ENCODE data around the gene DNAH7.

DNAH7 gene

DNA sequence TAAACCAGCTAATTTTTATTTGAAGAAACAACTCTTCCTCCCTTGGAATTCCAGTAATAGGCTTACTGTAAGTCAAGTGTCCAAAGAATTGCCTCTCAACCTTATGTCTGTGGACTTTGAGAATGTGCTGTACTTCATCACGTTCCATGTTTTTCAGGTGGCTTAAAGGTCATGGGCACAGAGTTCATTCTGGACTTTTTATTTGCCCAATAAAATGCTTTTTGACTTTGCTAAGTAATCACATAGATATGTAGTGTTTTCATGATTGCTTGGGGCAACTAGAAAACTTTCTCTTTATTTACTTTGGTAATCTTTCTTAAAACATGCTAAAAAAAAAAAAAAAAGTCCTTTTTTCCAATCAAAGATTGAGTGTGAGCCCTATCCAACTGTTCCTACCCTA, 10.4 kb upstream of the DNAH7 start:
- DNase-seq (ENCODE audit: low read depth in 2 of 2, low spot score in 1 of 2): no peak

- DNase-seq (ENCODE audit: low read depth in 2 of 2, low spot score in 1 of 2): no peak
These were observed 9.2 kb upstream of the DNAH7 start for GRCh38 chr2:196077821-196078220.

DNA sequence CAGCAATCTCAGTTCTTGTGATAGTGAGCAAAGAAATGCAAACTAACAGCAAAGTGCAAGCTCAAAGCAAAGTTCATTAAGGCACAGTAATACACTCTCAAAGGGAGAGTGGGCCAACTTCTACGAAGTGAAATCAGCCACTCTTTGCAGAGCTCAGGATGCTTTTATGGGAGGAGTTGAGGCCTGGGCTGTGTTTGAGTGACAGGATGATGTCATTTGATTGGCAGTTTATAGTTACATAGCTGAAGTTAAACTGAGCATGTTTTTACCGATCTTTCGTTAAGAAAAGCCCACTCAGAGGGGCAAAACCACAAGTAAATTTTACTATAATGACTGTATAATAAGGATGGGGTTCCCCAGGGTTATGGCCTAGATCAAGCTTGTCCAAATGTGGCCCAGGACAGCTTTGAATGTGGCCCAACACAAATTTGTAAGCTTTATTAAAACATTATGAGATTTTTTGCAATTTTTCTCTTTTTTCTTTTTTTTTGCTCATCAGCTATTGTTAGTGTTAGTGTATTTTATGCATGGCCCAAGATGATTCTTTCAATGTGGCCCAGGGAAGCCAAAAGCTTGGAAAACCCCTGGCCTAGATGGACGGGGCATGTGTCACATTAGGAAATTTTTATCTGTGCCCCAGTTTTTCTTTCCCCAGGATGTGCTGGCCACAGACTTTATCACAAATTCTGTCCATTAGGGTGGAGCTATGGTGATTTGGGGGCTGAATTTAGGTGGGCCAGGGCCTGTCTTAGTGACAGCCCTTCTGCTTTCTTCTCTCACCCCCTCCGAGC, 8.3 kb upstream of the DNAH7 start:
- DNase-seq (ENCODE audit: low read depth in 2 of 2, low spot score in 1 of 2): no peak

- no peak for DNase-seq (ENCODE audit: low read depth in 2 of 2, low spot score in 1 of 2)
These were observed 6.6 kb upstream of the DNAH7 start for GRCh38 chr2:196075196-196075595.

GRCh38 chr2:196074631-196075030, 6.0 kb upstream of the DNAH7 start:
- DNase-seq (ENCODE audit: low read depth in 2 of 2, low spot score in 1 of 2): no peak

- DNase-seq (ENCODE audit: low read depth in 2 of 2, low spot score in 1 of 2): no peak
These were observed 4.9 kb upstream of the DNAH7 start for GRCh38 chr2:196073521-196073920.

GRCh38 chr2:196067088-196067382, 1.6 kb downstream of the DNAH7 start:
- DNase-seq (ENCODE audit: low read depth in 2 of 2, low spot score in 1 of 2): no peak

- no peak for DNase-seq (ENCODE audit: low read depth in 2 of 2, low spot score in 1 of 2)
These were observed 2.1 kb downstream of the DNAH7 start for GRCh38 chr2:196066291-196067087.

DNA sequence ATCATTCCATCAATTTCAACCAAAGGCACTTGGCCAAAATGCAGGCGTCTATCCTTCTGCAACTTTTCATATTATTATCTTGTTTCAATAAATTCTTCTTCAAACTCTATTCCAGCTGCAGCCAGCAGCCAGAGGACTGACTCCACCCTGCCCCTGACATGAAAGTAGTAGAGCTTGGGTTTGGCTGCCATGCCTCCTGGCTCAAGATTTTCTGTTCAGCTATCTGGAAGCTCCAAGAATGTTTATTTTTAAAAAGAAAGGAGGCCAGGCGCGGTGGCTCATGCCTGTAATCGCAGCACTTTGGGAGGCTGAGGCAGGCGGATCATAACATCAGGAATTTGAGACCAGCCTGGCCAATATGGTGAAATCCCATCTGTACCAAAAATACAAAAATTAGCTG, 4.9 kb downstream of the DNAH7 start:
- no peak for DNase-seq (ENCODE audit: low read depth in 2 of 2, low spot score in 1 of 2)

- no peak for DNase-seq (ENCODE audit: low read depth in 2 of 2, low spot score in 1 of 2)
These were observed 9.1 kb downstream of the DNAH7 start for GRCh38 chr2:196059491-196059960.

DNA sequence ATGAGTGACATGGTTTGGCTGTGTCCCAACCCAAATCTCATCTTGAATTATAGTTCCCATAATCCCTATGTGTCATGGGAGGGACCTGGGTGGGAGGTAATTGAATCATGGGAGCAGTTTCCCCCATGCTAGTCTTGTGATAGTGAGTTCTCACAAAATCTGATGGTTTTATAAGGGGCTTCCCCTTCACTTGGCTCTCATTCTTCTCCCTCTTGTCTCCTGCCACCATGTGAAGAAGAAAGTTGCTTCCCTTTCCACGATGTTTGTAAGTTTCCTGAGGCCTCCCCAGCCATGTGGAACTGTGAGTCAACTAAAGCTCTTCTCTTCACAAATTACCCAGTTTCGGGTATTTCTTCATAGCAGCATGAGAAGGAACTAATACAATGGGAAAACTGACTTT, 14.0 kb downstream of the DNAH7 start:
- DNase-seq (ENCODE audit: low read depth in 2 of 2, low spot score in 1 of 2): no peak

GRCh38 chr2:196046123-196046917, 22.3 kb downstream of the DNAH7 start:
- no peak for DNase-seq (ENCODE audit: low read depth in 2 of 2, low spot score in 1 of 2)

GRCh38 chr2:196041786-196042185, 26.9 kb downstream of the DNAH7 start:
- no peak for DNase-seq (ENCODE audit: low read depth in 2 of 2, low spot score in 1 of 2)

DNA sequence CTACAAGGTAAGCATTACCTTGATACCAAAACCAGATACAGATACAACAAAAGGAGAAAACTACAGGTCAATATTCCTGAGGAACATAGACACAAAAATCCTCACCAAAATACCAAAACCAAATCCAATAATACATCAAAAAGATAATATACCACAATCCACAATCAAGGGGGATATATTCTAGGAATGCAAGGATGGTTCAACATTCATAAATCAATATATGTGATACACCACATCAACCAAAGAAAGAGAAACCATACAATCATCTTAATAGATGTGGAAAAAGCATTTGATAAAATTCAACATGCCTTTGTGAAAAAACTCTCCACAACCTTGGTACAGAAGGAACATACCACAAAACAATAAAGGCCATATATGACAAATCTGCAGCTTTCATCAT, 28.4 kb downstream of the DNAH7 start:
- no peak for DNase-seq (ENCODE audit: low read depth in 2 of 2, low spot score in 1 of 2)

- DNase-seq (ENCODE audit: low read depth in 2 of 2, low spot score in 1 of 2): no peak
These were observed 32.2 kb downstream of the DNAH7 start for GRCh38 chr2:196036442-196036841.

GRCh38 chr2:196018037-196018436, 50.6 kb downstream of the DNAH7 start:
- DNase-seq (ENCODE audit: low read depth in 2 of 2, low spot score in 1 of 2): no peak

DNA sequence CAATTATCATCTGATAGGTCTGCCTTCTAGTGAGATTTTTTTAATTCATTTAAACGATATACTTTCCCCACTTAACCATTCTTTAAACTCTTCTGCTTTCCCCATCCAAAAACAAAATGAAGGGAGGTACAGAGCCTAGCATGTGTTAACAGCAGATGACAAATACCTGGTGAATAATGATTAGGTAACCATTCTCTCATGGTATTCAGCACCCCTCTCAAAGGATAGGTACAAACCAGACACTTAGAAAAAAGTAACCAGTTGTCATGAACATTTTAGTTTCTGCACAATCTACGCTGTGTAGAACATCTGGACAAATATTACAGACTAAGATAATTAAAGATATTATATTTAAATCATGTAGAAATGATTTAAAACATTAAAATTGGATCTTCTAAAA, 56.3 kb downstream of the DNAH7 start:
- no peak for DNase-seq (ENCODE audit: low read depth in 2 of 2, low spot score in 1 of 2)

- DNase-seq (ENCODE audit: low read depth in 2 of 2, low spot score in 1 of 2): no peak
These were observed 68.1 kb downstream of the DNAH7 start for GRCh38 chr2:196000551-196000950.

DNA sequence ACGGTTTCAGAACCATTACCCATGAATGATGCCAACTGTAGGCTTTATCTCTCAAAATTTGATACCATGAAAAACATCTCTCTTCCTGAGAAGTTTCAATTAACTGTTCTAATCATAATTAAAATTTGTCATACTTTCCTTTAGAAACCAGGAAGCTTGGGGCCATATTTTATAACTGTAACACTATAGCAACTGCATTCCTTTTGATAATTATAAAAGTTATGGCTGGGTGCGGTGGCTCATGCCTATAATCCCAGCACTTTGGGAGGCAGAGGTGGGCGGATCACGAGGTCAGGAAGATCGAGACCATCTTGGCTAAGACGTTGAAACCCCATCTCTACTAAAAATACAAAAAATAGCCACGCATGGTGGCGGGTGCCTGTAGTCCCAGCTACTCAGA, 70.6 kb downstream of the DNAH7 start:
- DNase-seq (ENCODE audit: low read depth in 2 of 2, low spot score in 1 of 2): no peak

DNA sequence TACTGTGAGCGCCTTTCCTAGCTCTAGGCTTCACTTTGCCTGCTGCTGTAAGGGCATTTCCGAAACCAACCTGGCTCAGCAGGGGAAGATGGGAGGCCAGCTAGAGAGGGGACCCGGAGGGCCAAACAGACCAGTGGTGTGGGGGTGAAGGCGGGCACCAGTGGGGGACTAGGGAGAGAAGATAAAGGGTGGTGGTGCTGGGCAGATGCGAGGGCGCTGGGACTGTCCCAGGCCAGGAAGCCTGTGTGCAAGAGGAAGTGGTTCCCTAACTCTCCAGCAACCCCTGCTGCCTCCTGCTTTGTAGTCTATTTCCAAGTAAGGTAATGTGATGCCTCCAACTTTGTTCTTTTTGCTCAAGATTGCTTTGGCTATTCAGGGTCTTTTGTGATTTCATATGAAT, 73.1 kb downstream of the DNAH7 start:
- no peak for DNase-seq (ENCODE audit: low read depth in 2 of 2, low spot score in 1 of 2)

- no peak for DNase-seq (ENCODE audit: low read depth in 2 of 2, low spot score in 1 of 2)
These were observed 75.0 kb downstream of the DNAH7 start for GRCh38 chr2:195993623-195994022.

DNA sequence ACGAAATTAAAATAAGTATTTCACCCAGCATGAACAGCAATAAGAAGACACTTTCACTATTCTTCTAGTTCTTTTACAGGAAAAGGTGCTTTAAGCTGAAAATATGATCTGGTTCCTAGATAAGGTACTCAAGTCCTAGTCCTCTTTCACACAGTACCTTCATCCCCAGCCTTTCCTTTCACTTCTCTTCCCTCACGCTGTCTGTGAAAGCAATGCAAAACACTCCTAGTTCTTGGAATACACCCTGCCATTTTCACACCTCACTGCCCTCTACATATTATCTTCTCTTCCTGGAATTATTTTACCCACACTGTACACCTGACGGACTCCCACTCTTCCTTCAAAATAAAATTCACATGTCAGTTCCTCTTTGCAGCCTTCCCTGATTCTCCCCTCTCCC, 82.9 kb downstream of the DNAH7 start:
- DNase-seq (ENCODE audit: low read depth in 2 of 2, low spot score in 1 of 2): no peak

All from stimulated activated CD8-positive, alpha-beta memory T cell treated with anti-CD3 and anti-CD28 coated beads, Interleukin-4, amount 100 ng/mL, for 4 hours (primary cell).